Ovary (tissue), 9 donors: ENCODE data around the gene SEL1L3. TPM values are rescaled to one million over a fixed set of nuclear protein-coding genes. Genes with fewer than 3 reads are reported as not detected.

Source experiments
- DNase-seq, 5 donors: peaks; one replicate each; pipeline ENCODE4 v3.0.0-alpha.2; 2019 to 2020
- H3K27ac ChIP-seq, 2 donors: fragments of 200-600 bp; one replicate each; pipeline versions ENCODE4 v1.5.1 to v1.8.0; 2019 to 2022
- H3K27me3 ChIP-seq: fragments of 200-600 bp; one replicate; pipeline ENCODE4 v1.8.0; 2022
- H3K36me3 ChIP-seq: fragments of 200-600 bp; sonication (generic); one replicate; pipeline ENCODE4 v1.5.1; 2019
- H3K4me1 ChIP-seq: one replicate; pipeline ENCODE4 v1.8.1; 2013; ENCODE audit warnings: mild to moderate bottlenecking, moderate library complexity; ENCODE audit not compliant: insufficient read depth
- H3K4me3 ChIP-seq: fragments of 200-600 bp; sonication (generic); one replicate; pipeline ENCODE4 v1.5.1; 2017
- H3K9me3 ChIP-seq, 2 donors: fragments of 200-600 bp in 1 of 2; sonication (generic) in 1 of 2; one replicate each; pipeline versions ENCODE4 v1.5.1 to v1.8.1; 2013 to 2019; ENCODE audit warnings: mild to moderate bottlenecking in 1 of 2, moderate library complexity in 1 of 2
- CTCF ChIP-seq, 3 donors: fragments of 450-650 bp in 2 of 3; fragments of 200-600 bp in 1 of 3; IDR thresholded peaks; one replicate each; pipeline versions ENCODE4 v1.5.1 to v1.8.0; 2016 to 2022; ENCODE audit warnings: antibody characterized with exemption in 3 of 3, mild to moderate bottlenecking in 1 of 3
- EP300 ChIP-seq: sonication (generic); formaldehyde crosslinking; IDR thresholded peaks from one replicate; pipeline ENCODE4 v1.6.1; 2017; ENCODE audit warnings: antibody characterized with exemption
- POLR2A ChIP-seq: fragments of 450-650 bp; IDR thresholded peaks from one replicate; pipeline ENCODE4 v1.6.1; 2017; ENCODE audit warnings: antibody characterized with exemption, mild to moderate bottlenecking, moderate library complexity
- WGBS, 3 donors: extraction: QIAGEN DNeasy Blood & Tissue Kit in 1 of 3; methylation state at CpG; one replicate each; pipeline versions ENCODE4 v1.1.5 to v1.1.7; 2013 to 2017; 5-methylcytosine and 5-hydroxymethylcytosine counted together
- intact Hi-C, 4 donors: fragments of 100-400 bp; cut with DNase I; formaldehyde crosslinking; loops; one replicate each; pipeline versions ENCODE4 v1.11.0 to v1.15.1; 2022 to 2023
- polyA plus RNA-seq, 2 donors: library from polyadenylated mRNA; stranded (reverse); fragments of 200-250 nt in 1 of 2; fragments of 350-450 nt in 1 of 2; fragmentation: Illumina TruSeq in 1 of 2; extraction: RNeasy Lipid Tissue Mini Kit (QIAGEN cat#74804) in 1 of 2; gene quantifications; one replicate each; pipeline ENCODE4 v1.2.3, GENCODE V29; 2013 to 2014
- total RNA-seq, 7 donors: library from RNA; depleted of rRNA in 2 of 7; stranded (reverse); fragments of >200 nt in 2 of 7; fragmentation: NEBNext Ultra II Directional in 3 of 7; extraction: Animal tissue kit (Norgen Biotek cat#: 25700) in 3 of 7; gene quantifications; one replicate each; pipeline versions ENCODE4 v1.1.0 to v1.2.4, GENCODE V29; 2016 to 2023
- donor health status: DM: no; HTN: no; CAD: no; lungs with moderate emphysema.
- donor health status: DM: no; HTN: no; CAD: no.
- donor health status: Bipolar disorder and iron deficiency.
- donor health status: DM: yes; HTN: yes; CAD: no.
- donor health status: DM: no; HTN: no; CAD: no.
- donor health status: DM: yes; HTN: yes; CAD: no.

The SEL1L3 gene
- total and polyA plus RNA-seq, 9 donors: 4.4 to 27.7 (median 8.3) TPM

- 87 to 91% (median 90%) methylated on average over 7 of the region's 7 CpGs for WGBS, 3 donors
- DNase-seq: no peak
- Histone ChIP-seq H3K36me3 (no peaks in the 10 kb centered on the region), H3K9me3 (no peaks in the 10 kb centered on the region), H3K27ac (no peak overlapping the region), H3K27me3 (no peaks in the 10 kb centered on the region), H3K4me3 (no peak overlapping the region), H3K4me1 (no peaks in the 10 kb centered on the region)
- intact Hi-C loops: no loop called here
- TF ChIP-seq EP300 (no peak), POLR2A (no peak), CTCF (IDR thresholded peaks at IDR 0.05) (no peak)
Observed at GRCh38 chr4:25847329-25847728, 15.5 kb downstream of the SEL1L3 start.

- Histone ChIP-seq H3K4me3 (no peak overlapping the region), H3K9me3 (no peaks in the 10 kb centered on the region), H3K4me1 (no peaks in the 10 kb centered on the region), H3K36me3 (no peaks in the 10 kb centered on the region), H3K27me3 (no peaks in the 10 kb centered on the region), H3K27ac (no peak overlapping the region)
- TF ChIP-seq CTCF (IDR thresholded peaks at IDR 0.05) (no peak), POLR2A (no peak), EP300 (no peak)
- 88 to 90% (median 88%) methylated on average over 12 of the region's 12 CpGs for WGBS, 3 donors
- DNase-seq: no peak
- intact Hi-C loops: no loop called here
Observed at GRCh38 chr4:25845841-25846653, 16.7 kb downstream of the SEL1L3 start.

- DNase-seq: no peak
- Histone ChIP-seq H3K4me3 (no peak overlapping the region), H3K36me3 (no peaks in the 10 kb centered on the region), H3K4me1 (no peaks in the 10 kb centered on the region), H3K9me3 (no peaks in the 10 kb centered on the region), H3K27ac (no peak overlapping the region), H3K27me3 (no peaks in the 10 kb centered on the region)
- WGBS, 3 donors: 93 to 97% (median 95%) methylated on average over 4 of the region's 4 CpGs
- intact Hi-C loops: no loop called here
- TF ChIP-seq CTCF (IDR thresholded peaks at IDR 0.05): no peak
- TF ChIP-seq EP300: no peak
- TF ChIP-seq POLR2A: no peak
Observed at GRCh38 chr4:25844961-25845712, 17.7 kb downstream of the SEL1L3 start.

GRCh38 chr4:25843340-25844097, 19.3 kb downstream of the SEL1L3 start:
- DNase-seq: no peak
- H3K27ac ChIP-seq: no peak overlapping the region
- H3K4me3 ChIP-seq: no peak overlapping the region

More at GRCh38 chr4:25843340-25844097, 19.3 kb downstream of the SEL1L3 start:
- no peaks in the 10 kb centered on the region for H3K9me3 ChIP-seq
- H3K27me3 ChIP-seq: no peaks in the 10 kb centered on the region
- no peaks in the 10 kb centered on the region for H3K36me3 ChIP-seq
- intact Hi-C loops: no loop called here
- WGBS, 3 donors: 71 to 87% (median 78%) methylated on average over 22 of the region's 22 CpGs
- H3K4me1 ChIP-seq: no peaks in the 10 kb centered on the region
- TF ChIP-seq CTCF (IDR thresholded peaks at IDR 0.05): no peak
- no peak for TF ChIP-seq EP300
- no peak for TF ChIP-seq POLR2A
